HG03342 (cell line): ENCODE measurements around the gene IRF9.
A peak's percentile ranks its signal among the peaks of the same experiment; 100 is the strongest.
"Not testable (repeated sequence)": the region's sequence is repeated elsewhere in the genome, so short reads cannot be mapped to it uniquely, and the experiment has no call there.

ENCODE experiments used
- ATAC-seq: cut with Tn5 transposase; IDR thresholded peaks from one replicate; pipeline ENCODE4 v1.9.1; 2021; ENCODE audit warnings: mild to moderate bottlenecking, moderate library complexity; ENCODE audit not compliant: unreplicated experiment

IRF9 gene

DNA sequence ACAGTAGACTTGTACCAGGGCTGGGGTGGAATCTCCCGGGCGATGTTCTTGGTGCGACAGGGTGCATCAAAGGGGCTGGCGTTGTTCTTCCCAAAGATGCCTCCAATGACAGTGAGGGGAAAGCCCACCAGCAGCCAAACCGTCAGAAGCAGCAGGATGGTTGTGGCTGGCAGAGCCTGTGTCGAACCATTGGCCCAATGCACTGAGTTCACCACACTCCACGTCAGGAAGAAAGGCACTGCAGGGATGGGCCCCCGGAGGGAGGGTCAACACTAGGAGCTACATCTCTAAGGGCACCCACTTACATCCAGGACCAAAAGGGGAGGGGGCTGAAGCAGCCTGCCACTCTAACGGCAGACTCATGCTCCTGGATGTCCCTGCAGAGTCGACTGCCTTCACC, 29.4 kb downstream of the IRF9 start:
- ATAC-seq: no peak

- ATAC-seq: no peak
Observed at GRCh38 chr14:24192933-24193332, 31.9 kb downstream of the IRF9 start.

DNA sequence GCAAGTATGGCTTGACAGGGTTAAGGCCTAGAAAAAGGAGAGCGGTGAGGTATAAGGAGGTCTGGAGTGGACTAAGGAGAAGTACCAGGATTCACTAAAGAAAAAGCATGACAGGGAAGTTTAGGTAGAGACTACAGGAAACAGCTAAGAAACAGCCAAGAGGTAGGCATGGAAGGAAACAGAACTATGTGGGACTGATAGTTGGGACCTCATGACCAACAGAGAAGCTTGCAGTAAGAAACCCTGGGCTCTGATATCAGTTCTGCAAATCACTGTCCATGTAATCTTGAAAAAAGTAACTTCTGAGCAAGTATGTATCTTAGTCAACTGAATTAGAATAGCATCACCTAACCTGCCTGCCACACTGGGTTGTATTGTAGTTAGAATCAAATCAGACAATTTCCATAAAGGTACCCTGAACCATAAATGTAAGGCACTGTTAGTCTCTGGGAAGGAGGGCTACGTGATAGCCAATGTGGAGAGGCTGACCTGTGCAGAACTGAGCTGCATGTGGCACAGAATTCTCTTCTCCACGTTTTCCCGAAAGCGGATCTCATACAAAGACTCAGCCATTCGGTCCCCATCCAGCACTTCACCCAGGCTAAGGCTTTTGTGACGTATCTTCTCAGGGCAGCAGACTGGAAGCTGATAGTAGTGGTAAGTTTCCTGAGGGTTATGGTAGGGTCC, 33.3 kb downstream of the IRF9 start:
- no peak for ATAC-seq

DNA sequence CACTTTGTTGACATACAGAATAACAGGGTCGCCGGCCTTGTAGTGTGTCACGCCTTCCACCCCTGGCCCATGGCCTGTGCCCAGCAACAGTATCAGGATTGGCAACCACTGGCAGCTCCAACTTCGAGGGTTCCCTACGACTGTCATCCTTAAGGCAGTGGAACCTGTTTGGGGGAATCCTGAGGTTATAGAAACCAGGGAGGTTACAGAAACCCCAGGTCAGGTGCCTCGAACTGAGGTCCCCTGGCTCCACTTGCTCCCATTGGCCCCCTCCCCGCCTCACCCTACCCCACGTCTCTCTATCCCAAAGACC, 33.8 kb downstream of the IRF9 start:
- no peak for ATAC-seq

DNA sequence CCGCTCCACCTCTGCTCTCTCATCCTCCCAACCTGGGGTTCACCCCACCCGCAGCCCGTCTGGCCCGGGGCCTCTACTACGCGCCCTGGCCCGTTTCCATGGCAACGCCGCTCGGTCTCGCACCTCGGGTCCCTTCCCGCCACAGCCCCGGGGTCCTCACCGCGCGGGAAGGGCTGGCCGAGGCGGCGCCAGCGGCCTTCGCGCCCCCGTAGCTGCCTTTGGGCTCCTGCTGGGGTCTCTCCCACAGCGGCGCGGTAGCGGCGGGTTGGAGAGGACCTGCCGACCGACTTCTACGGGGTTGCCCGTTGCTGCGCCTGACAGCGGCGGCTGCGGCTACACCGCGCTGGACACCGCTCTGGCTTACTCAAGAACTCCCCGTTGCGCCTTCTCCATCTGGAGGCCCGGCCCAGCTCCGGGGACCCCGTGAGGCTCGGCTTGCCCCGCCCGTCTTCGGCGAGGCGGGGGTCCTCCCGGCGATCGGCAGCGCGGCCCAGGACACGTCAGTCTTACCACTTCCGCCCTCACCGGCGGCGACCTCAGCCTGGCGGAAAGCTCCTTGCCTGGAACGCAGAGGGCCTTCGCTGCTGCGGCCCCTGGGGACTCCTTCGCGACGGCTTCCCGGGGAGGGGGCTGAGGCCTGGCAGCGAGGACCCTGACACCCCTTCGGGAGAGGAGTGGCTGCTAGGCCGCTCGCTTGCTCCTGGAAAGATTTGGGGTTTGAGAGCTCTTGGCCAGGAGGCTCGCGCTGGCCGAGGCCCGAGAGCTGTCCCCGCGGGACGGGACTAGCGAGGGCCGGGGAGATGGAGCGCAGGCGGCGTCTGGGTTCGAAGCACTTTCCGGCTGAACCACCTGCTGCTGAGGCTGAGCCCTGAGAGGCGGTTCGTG, 34.4 kb downstream of the IRF9 start, which contains the start of gene TM9SF1:
Gene TM9SF1, minus strand, starts transcription at position 256 of the 885 bp plus-strand sequence. CDS start 422 bp downstream, outside the sequence.
- peak; percentile 79 for ATAC-seq

DNA sequence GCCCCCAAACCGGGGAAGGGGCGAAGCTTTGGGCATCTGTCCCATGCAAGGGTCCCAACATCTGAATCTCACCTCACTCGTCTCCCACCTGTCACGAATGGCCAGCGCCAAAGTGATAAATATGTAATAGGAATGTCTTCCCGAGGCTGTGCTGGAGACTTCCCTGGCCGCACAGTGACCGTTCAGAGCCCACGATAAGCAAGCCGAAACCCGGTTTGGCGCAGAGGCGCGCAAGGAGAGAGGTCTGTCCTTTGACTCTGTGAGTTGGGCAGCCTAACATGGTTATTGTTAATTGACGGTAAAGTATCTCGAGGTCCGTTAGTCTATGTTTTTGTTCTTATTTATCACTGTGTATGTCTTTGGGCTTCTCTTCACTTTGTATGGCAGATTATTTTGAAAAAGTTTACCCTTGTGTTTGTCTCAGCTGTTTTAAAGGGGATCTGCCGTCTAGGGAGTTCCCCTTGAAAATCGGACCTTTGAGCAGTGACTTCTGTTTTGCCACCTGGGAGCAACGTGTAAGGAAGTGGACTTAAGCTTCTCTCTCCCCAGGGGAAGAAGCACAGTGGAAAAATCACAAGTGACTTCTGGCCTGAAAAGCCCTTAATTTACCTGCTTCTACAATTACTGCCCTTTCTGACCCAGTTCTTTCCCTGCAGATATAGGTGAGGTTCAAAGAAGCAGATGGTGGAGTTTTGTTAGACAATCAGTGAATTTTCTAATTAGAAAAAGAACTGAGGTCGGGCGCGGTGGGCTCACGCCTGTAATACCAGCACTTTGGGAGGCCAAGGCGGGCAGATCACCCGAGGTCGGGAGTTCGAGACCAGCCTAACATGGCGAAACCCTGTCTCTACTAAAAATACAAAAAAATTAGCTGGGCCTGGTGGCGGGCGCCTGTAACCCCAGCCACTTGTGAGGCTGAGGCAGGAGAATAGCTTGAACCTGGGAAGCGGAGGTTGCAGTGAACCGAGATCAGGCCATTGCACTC, 35.3 kb downstream of the IRF9 start:
- ATAC-seq: peak; percentile 4

DNA sequence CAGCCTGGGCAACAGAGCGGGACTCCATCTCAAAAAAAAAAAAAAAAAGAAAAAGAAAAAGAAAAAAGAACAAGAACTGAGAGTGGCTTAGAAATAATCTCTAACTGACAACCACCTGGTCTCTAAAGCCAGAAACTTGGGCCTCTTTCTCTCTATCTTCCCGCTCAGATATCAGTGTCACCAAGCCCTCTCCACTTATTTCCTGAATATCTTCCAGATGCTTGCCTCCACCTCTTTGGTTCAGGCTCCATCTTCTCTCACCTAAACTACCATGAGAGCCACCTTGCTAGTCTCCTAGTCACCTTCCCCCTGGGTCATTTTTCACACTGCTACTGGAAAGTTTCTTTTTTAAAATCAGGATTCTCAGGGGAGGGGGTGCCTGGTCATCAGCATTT, 36.0 kb downstream of the IRF9 start:
- no peak for ATAC-seq

- ATAC-seq: no peak
Observed at GRCh38 chr14:24198814-24199524, 37.9 kb downstream of the IRF9 start.

- not testable (repeated sequence) for ATAC-seq
Observed at GRCh38 chr14:24202538-24202937, 41.5 kb downstream of the IRF9 start.

- not testable (repeated sequence) for ATAC-seq
Observed at GRCh38 chr14:24203249-24203886, 42.3 kb downstream of the IRF9 start.

DNA sequence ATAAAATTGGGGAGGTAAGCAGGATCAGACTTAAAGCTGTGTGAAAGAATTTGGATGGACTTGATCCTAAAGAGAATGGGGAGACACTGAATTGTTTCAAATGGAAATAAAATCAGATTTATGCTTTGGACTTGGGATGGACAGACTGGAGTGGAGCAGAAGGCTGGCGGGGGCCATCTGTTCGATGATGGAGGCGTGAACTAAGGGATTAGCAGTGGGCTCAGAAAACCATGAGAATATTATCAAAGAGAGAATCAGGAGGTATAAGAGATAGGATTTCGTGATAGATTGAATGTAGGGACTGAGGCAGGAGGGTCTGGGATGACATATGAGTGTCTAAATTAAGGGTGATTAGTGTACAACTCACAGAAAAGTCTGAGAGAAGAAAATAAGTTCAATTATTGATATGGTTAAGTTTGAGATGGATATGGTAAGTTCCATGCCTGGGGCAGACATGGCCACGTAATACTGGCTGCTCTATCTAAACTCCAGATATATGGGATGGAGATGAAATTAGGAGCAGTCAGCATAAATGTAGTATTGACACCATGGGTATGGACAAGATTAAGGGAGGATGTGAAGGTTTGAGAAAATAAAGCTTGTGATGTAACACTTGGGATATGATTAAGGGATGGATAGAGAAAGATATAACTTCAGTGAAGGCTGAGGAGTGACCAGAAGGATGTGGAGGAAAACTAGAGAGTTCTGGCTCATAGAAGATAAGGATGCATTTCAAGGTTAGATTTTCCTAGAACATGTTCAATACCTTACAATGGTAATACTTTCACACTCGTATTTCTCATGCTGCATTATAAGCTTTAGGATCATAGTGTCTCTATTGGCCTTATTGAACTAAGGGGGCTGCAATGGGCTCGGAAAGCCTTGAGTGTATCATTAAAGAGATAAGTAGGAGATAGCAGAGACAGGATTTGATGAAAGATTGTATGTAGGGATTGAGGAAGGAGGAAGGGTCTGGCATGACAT, 43.4 kb downstream of the IRF9 start:
- no peak for ATAC-seq

- ATAC-seq: no peak
Observed at GRCh38 chr14:24206260-24207103, 45.4 kb downstream of the IRF9 start.

DNA sequence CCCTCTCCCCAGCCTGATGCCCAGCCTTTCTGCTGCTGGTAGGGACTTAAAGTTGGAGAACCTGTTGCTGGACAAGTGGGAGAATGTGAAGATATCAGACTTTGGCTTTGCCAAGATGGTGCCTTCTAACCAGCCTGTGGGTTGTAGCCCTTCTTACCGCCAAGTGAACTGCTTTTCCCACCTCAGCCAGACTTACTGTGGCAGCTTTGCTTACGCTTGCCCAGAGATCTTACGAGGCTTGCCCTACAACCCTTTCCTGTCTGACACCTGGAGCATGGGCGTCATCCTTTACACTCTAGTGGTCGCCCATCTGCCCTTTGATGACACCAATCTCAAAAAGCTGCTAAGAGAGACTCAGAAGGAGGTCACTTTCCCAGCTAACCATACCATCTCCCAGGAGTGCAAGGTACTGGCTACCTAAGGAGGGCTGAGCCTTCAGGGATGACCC, 46.1 kb downstream of the IRF9 start:
- ATAC-seq: no peak

GRCh38 chr14:24207625-24208024, 46.6 kb downstream of the IRF9 start:
- no peak for ATAC-seq

GRCh38 chr14:24211311-24211710, 50.2 kb downstream of the IRF9 start:
- ATAC-seq: no peak

DNA sequence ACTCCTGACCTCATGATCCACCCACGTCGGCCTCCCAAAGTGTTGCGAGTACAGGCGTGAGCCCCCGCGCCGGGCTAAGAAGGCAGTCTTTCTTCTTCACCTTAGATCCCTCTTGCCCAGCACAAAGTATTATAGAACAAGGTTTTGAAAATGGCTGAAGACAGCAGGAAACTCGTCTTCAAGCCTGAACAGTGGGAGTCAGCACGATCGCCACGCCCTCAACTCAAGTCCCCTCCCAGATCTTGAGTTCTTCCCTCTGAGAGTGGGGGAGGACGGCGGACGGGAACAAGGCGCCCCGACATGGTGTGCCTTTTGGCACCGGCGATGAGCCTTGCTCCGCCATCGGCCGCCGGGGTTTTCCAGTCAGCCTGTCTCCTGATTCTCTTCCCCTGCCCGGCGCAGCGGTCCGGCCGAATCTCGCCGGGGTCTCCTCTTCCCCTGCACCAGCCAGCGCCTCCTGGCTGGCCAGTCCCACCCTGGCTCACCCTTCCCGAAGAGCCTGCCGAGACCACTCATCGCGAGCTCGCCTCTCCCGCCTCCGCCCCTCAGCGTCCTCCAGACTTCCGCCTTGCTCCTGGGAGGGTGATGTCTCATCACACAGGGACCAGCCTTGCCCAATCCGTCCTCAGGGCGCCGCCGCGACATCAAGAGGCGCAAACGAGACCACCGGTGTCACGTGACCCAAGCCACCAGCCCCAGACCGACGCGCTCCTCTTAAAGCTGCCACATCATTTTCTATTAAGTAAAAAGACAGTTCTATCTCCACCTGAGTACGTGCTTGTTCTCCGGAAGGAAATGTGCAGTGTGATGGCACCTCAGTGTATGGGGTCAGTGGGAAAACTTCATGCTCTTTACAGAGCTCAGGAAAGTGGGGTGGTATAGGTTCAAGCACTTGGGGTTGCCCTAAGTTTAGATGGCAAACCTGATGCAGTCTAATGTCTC, 52.1 kb downstream of the IRF9 start, which contains the start of gene CHMP4A:
Gene CHMP4A, minus strand, starts transcription at position 565 of the 942 bp plus-strand sequence. Its CDS starts 49 bp downstream, at position 516.
- ATAC-seq: peak; percentile 75
